Measurements from ENCODE around the gene TMEM69. TPM values are rescaled to one million over a fixed set of nuclear protein-coding genes. Genes with fewer than 3 reads are reported as not detected.

TMEM69 gene
- total and polyA plus RNA-seq, 2 donors (not counting 3 experiments of a cell fraction or from before 2014, with no cell fraction given): 25.6 to 56.2 TPM

- TF ChIP-seq MYC (IDR thresholded peaks at IDR 0.05; ENCODE audit: low read depth, low read length): no peak
- TF ChIP-seq POLR2A (IDR thresholded peaks at IDR 0.05; ENCODE audit: low read depth, low read length): no peak
- no peak for TF ChIP-seq EZH2 (IDR thresholded peaks at IDR 0.05; ENCODE audit: borderline replicate concordance, low read depth, low read length, severe bottlenecking)
- TF ChIP-seq POLR2AphosphoS5 (IDR thresholded peaks at IDR 0.05; ENCODE audit: insufficient read depth, low read depth, low read length): no peak
- no peak for TF ChIP-seq CTCF (IDR thresholded peaks at IDR 0.05; ENCODE audit: extremely low read depth in 1 of 2, insufficient read depth in 1 of 2, low read depth in 1 of 2, low read length in 2 of 2)
- TF ChIP-seq FOS (IDR thresholded peaks at IDR 0.05; ENCODE audit: borderline replicate concordance, insufficient read depth, low read length): no peak
- TF ChIP-seq JUN (IDR thresholded peaks at IDR 0.05; ENCODE audit: borderline replicate concordance, insufficient read depth, insufficient read length, low read depth): no peak
- no peak for TF ChIP-seq MAX (IDR thresholded peaks at IDR 0.05; ENCODE audit: insufficient read depth, insufficient read length)
- no peak for TF ChIP-seq GATA2 (IDR thresholded peaks at IDR 0.05; ENCODE audit: insufficient read depth, insufficient read length, low read depth, low read length)
- Histone ChIP-seq H3K27me3 (ENCODE audit: control insufficient read depth in 2 of 2, insufficient read depth in 2 of 2, low read length in 2 of 2) (no peaks in the 10 kb centered on the region), H3K9me1 (replicated peaks; ENCODE audit: control insufficient read depth, extremely low read depth, insufficient read depth, low read length) (no peaks in the 10 kb centered on the region), H3K36me3 (ENCODE audit: control insufficient read depth in 2 of 2, extremely low read depth in 1 of 2, insufficient read depth in 2 of 2, low read length in 2 of 2) (peaks cover 0 to 2% of the 10 kb centered on the region in 2 experiments), H3K27ac (ENCODE audit: insufficient read depth, low read depth, low read length) (no peak overlapping the region), H3K4me1 (ENCODE audit: control insufficient read depth, extremely low read depth, insufficient read depth, low read length) (no peaks in the 10 kb centered on the region), H3K9ac (replicated peaks; ENCODE audit: extremely low read depth, insufficient read depth, low read length) (no peak overlapping the region), H3K4me2 (ENCODE audit: insufficient read depth, low read length) (no peak overlapping the region), H3K4me3 (replicated peaks in 1 of 3; ENCODE audit: insufficient read depth in 1 of 3, low read depth in 1 of 3, low read length in 3 of 3) (no peak overlapping the region), H4K20me1 (replicated peaks; ENCODE audit: control insufficient read depth, extremely low read depth, insufficient read depth, low read length) (no peaks in the 10 kb centered on the region), H3K79me2 (ENCODE audit: control insufficient read depth, insufficient read depth, low read length) (no peaks in the 10 kb centered on the region), H3K9me3 (replicated peaks; ENCODE audit: control insufficient read depth, insufficient read depth, low read length) (no peaks in the 10 kb centered on the region), H2AFZ (ENCODE audit: low read depth, low read length) (no peak overlapping the region)
- intact Hi-C loops (cut with micrococcal nuclease): no loop called here
- BruUV-seq (replicated peaks): no TSS peak
- dilution Hi-C loops (cut with MboI; ENCODE audit: extremely low pct_ligation_motif_present, low sequenced_read_pairs): no loop called here
- no peak for DNase-seq (ENCODE audit: low read depth, low spot score)
- ChIA-PET CTCF (no interaction called here), POLR2A (no interaction called here)
- FAIRE-seq: no peak
These were observed 34.8 kb downstream of the TMEM69 start for GRCh38 chr1:45722809-45723208.

Measured in endothelial cell of umbilical vein (primary cell).